Astrocyte (in vitro differentiated cells and primary cell): ENCODE data around the gene FRMD4B. TPM values are rescaled to one million over a fixed set of nuclear protein-coding genes. Genes with fewer than 3 reads are reported as not detected.

ENCODE experiments used
- DNase-seq: peaks from one replicate; pipeline ENCODE4 v3.0.0-alpha.2; 2010; ENCODE audit warnings: low read depth
- FAIRE-seq: peaks from 2 replicates; lab custom pipeline; 2011; peaks lifted over from hg19 to GRCh38; lab: Jason Lieb, UNC
- H2AFZ ChIP-seq: 2 replicates; pipeline ENCODE4 v1.6.0; 2012; ENCODE audit warnings: low read depth, low read length, inconsistent platforms
- H3K27ac ChIP-seq: 2 replicates; pipeline ENCODE4 v1.5.1; 2011; ENCODE audit warnings: low read depth, low read length, inconsistent platforms
- H3K27me3 ChIP-seq: 2 replicates; pipeline ENCODE4 v1.6.0; 2011; ENCODE audit warnings: low read length, inconsistent platforms; ENCODE audit not compliant: insufficient read depth
- H3K36me3 ChIP-seq: 2 replicates; pipeline ENCODE4 v1.5.1; 2011; ENCODE audit warnings: low read length, inconsistent platforms; ENCODE audit not compliant: insufficient read depth
- H3K4me1 ChIP-seq: 2 replicates; pipeline ENCODE4 v1.5.1; 2011; ENCODE audit warnings: low read length, inconsistent platforms; ENCODE audit not compliant: insufficient read depth
- H3K4me2 ChIP-seq: 2 replicates; pipeline ENCODE4 v1.6.0; 2012; ENCODE audit warnings: low read length, inconsistent platforms
- H3K4me3 ChIP-seq: 2 replicates; pipeline ENCODE4 v1.5.1; 2011; ENCODE audit warnings: low read depth, mild to moderate bottlenecking, low read length, inconsistent platforms; ENCODE audit not compliant: insufficient read depth
- H3K79me2 ChIP-seq: 2 replicates; pipeline ENCODE4 v1.6.0; 2012; ENCODE audit warnings: mild to moderate bottlenecking, low read length, inconsistent platforms; ENCODE audit not compliant: insufficient read depth
- H3K9ac ChIP-seq: 2 replicates; pipeline ENCODE4 v1.6.0; 2012; ENCODE audit warnings: mild to moderate bottlenecking, low read length, inconsistent platforms
- H3K9me3 ChIP-seq: 2 replicates; pipeline ENCODE4 v1.5.1; 2012; ENCODE audit warnings: low read depth, mild to moderate bottlenecking, low read length, inconsistent platforms; ENCODE audit not compliant: insufficient read depth
- H4K20me1 ChIP-seq: 2 replicates; pipeline ENCODE4 v1.6.0; 2012; ENCODE audit warnings: low read length, inconsistent platforms; ENCODE audit not compliant: insufficient read depth
- H3K27ac Mint-ChIP-seq: one replicate; pipeline ENCODE4 v1.8.0; 2021; ENCODE audit warnings: mild to moderate bottlenecking, mixed read lengths; ENCODE audit not compliant: unreplicated experiment
- H3K27me3 Mint-ChIP-seq: one replicate; pipeline ENCODE4 v1.8.0; 2021; ENCODE audit warnings: low read depth, mixed read lengths; ENCODE audit not compliant: unreplicated experiment
- H3K36me3 Mint-ChIP-seq: one replicate; pipeline ENCODE4 v1.8.0; 2021; ENCODE audit warnings: low read depth, mixed read lengths; ENCODE audit not compliant: unreplicated experiment
- H3K4me1 Mint-ChIP-seq: one replicate; pipeline ENCODE4 v1.8.0; 2021; ENCODE audit warnings: low read depth, mixed read lengths; ENCODE audit not compliant: unreplicated experiment
- H3K4me3 Mint-ChIP-seq: one replicate; pipeline ENCODE4 v1.8.0; 2021; ENCODE audit warnings: mild to moderate bottlenecking, moderate library complexity, mixed read lengths; ENCODE audit not compliant: unreplicated experiment
- H3K9me3 Mint-ChIP-seq: one replicate; pipeline ENCODE4 v1.8.0; 2021; ENCODE audit warnings: mild to moderate bottlenecking, mixed read lengths; ENCODE audit not compliant: unreplicated experiment
- EZH2 ChIP-seq: IDR thresholded peaks from 2 replicates; pipeline ENCODE4 v1.6.1; 2012; ENCODE audit warnings: mild to moderate bottlenecking, low read length, inconsistent platforms; ENCODE audit not compliant: insufficient read depth
- total RNA-seq: library from RNA; stranded (reverse); gene quantifications from 2 replicates; pipeline ENCODE4 v1.2.1, GENCODE V29; 2021
- TF ChIP-seq, protein P1 (sequence below): IDR thresholded peaks from 2 replicates; pipeline ENCODE4 v1.5.1; 2011; ENCODE audit warnings: low read depth, mild to moderate bottlenecking, inconsistent platforms, low read length, moderate library complexity; ENCODE audit not compliant: insufficient read depth

Gene FRMD4B
- total RNA-seq, 1 donor from 2014 or later = 9.2 TPM

DNA sequence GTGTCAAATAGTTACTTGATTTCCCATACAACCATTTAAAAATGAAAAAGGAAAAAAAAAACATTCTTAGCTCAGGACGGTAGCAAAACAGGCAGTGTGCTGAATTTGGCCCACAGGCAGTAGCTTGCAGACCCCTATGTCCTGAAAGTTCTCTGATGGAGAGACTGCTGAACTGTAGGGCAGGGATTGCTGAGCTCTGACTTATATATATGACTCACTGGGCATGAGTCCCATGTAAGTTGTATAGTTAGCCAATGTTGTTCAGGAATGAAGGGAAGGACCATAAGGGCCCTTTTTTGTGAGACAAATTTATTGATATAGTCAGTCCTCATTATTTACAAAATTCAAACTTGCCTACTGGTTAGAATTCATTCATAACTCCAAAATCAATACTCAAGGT is 36.9 kb upstream of the FRMD4B start:
- no peak overlapping the region for H3K4me3 Mint-ChIP-seq
- H3K36me3 Mint-ChIP-seq = no peaks in the 10 kb centered on the region
- Histone ChIP-seq H3K4me2 (no peak overlapping the region), H3K36me3 (no peaks in the 10 kb centered on the region), H3K27ac (no peak overlapping the region), H4K20me1 (no peaks in the 10 kb centered on the region), H3K9me3 (no peaks in the 10 kb centered on the region), H2AFZ (no peak overlapping the region), H3K9ac (no peak overlapping the region), H3K4me3 (no peak overlapping the region), H3K4me1 (no peaks in the 10 kb centered on the region), H3K27me3 (no peaks in the 10 kb centered on the region), H3K79me2 (no peaks in the 10 kb centered on the region)
- DNase-seq (peak; percentile 43), FAIRE-seq (no peak)
- H3K27me3 Mint-ChIP-seq = no peaks in the 10 kb centered on the region
- H3K27ac Mint-ChIP-seq = no peak overlapping the region
- no peaks in the 10 kb centered on the region for H3K9me3 Mint-ChIP-seq
- no peak for TF ChIP-seq EZH2
- TF ChIP-seq, protein P1, sequence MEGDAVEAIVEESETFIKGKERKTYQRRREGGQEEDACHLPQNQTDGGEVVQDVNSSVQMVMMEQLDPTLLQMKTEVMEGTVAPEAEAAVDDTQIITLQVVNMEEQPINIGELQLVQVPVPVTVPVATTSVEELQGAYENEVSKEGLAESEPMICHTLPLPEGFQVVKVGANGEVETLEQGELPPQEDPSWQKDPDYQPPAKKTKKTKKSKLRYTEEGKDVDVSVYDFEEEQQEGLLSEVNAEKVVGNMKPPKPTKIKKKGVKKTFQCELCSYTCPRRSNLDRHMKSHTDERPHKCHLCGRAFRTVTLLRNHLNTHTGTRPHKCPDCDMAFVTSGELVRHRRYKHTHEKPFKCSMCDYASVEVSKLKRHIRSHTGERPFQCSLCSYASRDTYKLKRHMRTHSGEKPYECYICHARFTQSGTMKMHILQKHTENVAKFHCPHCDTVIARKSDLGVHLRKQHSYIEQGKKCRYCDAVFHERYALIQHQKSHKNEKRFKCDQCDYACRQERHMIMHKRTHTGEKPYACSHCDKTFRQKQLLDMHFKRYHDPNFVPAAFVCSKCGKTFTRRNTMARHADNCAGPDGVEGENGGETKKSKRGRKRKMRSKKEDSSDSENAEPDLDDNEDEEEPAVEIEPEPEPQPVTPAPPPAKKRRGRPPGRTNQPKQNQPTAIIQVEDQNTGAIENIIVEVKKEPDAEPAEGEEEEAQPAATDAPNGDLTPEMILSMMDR = no peak
- peaks cover 2% of the 10 kb centered on the region for H3K4me1 Mint-ChIP-seq

DNA sequence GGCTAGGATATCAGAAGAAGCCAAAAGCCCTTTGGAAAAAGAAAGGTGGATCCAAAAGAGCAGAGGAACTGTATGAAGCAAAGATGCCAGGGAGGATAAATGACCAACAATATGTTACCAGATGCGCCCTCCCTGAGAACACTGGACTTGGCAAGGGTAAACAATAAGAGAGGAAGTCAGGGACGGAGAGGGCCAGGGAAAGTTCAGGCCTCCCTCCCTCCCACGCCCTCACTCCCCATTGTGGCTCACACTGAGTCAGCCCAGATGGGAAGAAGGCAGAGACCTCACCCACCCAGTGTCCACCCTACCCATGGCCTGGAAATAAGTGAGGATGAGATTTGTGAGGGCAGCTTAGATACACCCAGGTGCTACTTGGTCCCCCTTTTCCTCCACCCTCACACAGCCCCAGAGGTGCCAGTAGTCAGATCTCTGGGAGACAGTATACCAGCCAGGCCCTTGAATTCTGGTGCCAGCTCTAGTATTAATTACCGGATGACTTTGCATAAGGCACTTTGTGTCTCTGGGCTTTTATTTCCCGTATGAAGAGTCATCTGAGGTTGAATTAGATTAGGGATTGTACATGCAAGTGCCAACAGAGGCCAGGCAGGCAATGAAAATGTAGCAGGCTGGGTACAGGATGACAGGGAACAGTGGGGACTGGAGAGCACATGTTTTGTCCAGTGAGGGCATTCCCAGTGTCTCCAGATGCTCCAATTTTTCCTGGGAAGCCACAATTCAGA is 35.1 kb upstream of the FRMD4B start:
- Mint-ChIP-seq H3K27ac (no peak overlapping the region), H3K4me3 (no peak overlapping the region), H3K9me3 (no peaks in the 10 kb centered on the region), H3K27me3 (no peaks in the 10 kb centered on the region), H3K36me3 (no peaks in the 10 kb centered on the region), H3K4me1 (peaks cover 2% of the 10 kb centered on the region)
- Histone ChIP-seq H3K36me3 (no peaks in the 10 kb centered on the region), H4K20me1 (no peaks in the 10 kb centered on the region), H3K27ac (no peak overlapping the region), H3K4me2 (peak overlapping the region; percentile 23), H3K9me3 (no peaks in the 10 kb centered on the region), H3K9ac (no peak overlapping the region), H3K4me1 (no peaks in the 10 kb centered on the region), H3K4me3 (no peak overlapping the region), H3K79me2 (no peaks in the 10 kb centered on the region), H2AFZ (peak overlapping the region; percentile 30), H3K27me3 (no peaks in the 10 kb centered on the region)
- TF ChIP-seq, protein P1 = no peak
- TF ChIP-seq EZH2 = no peak
- FAIRE-seq = no peak
- DNase-seq = peak; percentile 36

DNA sequence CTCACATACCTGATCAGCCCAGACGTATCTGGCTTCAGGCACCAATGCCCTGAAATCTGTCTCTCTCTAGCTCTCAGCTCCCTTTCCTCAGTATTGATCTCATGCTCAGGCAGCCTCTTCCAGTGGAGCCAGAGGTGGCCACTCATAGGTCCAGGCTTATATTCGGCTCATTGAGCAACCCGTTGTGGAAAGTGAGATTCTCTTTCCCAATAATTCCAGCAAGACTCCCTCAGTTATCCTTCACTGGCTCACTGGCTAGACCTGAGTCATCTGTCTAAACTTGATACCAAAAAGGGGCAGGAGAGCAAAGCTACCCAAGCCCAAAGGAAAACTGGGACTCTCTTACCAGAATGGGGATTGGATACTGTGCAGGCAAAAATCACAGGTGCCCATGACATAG is 33.4 kb upstream of the FRMD4B start:
- DNase-seq (no peak), FAIRE-seq (no peak)
- H3K36me3 Mint-ChIP-seq = no peaks in the 10 kb centered on the region
- H3K27ac Mint-ChIP-seq = no peak overlapping the region
- no peak overlapping the region for H3K4me3 Mint-ChIP-seq
- H3K27me3 ChIP-seq = no peaks in the 10 kb centered on the region
- H3K27ac ChIP-seq = no peak overlapping the region
- no peak overlapping the region for H3K9ac ChIP-seq
- H3K27me3 Mint-ChIP-seq = no peaks in the 10 kb centered on the region
- no peak overlapping the region for H3K4me2 ChIP-seq
- H2AFZ ChIP-seq = no peak overlapping the region
- H3K9me3 Mint-ChIP-seq = no peaks in the 10 kb centered on the region
- TF ChIP-seq, protein P1 = no peak
- no peaks in the 10 kb centered on the region for H4K20me1 ChIP-seq
- H3K4me1 ChIP-seq = no peaks in the 10 kb centered on the region
- no peaks in the 10 kb centered on the region for H3K9me3 ChIP-seq
- H3K4me3 ChIP-seq = no peak overlapping the region
- H3K36me3 ChIP-seq = no peaks in the 10 kb centered on the region
- H3K79me2 ChIP-seq = no peaks in the 10 kb centered on the region
- peaks cover 2% of the 10 kb centered on the region for H3K4me1 Mint-ChIP-seq
